Immature natural killer cell (primary cell): Measurements from ENCODE around the gene MET. TPM values are rescaled to one million over a fixed set of nuclear protein-coding genes. Genes with fewer than 3 reads are reported as not detected.

Experiments used
- DNase-seq, 3 donors: peaks; one replicate each; pipeline ENCODE4 v3.0.0; 2022; ENCODE audit warnings: mixed read lengths in 1 of 3
- H3K27ac Mint-ChIP-seq, 6 donors: one replicate each; pipeline ENCODE4 v1.8.0; 2020; ENCODE audit warnings: mixed read lengths in 6 of 6, mild to moderate bottlenecking in 5 of 6, inconsistent platforms in 4 of 6, moderate library complexity in 3 of 6
- H3K27me3 Mint-ChIP-seq, 3 donors: one replicate each; pipeline ENCODE4 v1.8.0; 2020 to 2021; ENCODE audit warnings: low read depth in 3 of 3, mild to moderate bottlenecking in 3 of 3, mixed read lengths in 3 of 3, moderate library complexity in 3 of 3, inconsistent platforms in 1 of 3
- H3K36me3 Mint-ChIP-seq, 3 donors: one replicate each; pipeline ENCODE4 v1.8.0; 2020; ENCODE audit warnings: mixed read lengths in 3 of 3, inconsistent platforms in 2 of 3, mild to moderate bottlenecking in 2 of 3
- H3K4me1 Mint-ChIP-seq, 2 donors: one replicate each; pipeline ENCODE4 v1.8.0; 2020; ENCODE audit warnings: inconsistent platforms in 2 of 2, mild to moderate bottlenecking in 2 of 2, mixed read lengths in 2 of 2, moderate library complexity in 1 of 2
- H3K4me3 Mint-ChIP-seq, 5 donors: one replicate each; pipeline ENCODE4 v1.8.0; 2020; ENCODE audit warnings: mild to moderate bottlenecking in 5 of 5, mixed read lengths in 5 of 5, inconsistent platforms in 3 of 5, moderate library complexity in 3 of 5
- H3K9me3 Mint-ChIP-seq, 6 donors: one replicate each; pipeline ENCODE4 v1.8.0; 2020; ENCODE audit warnings: mild to moderate bottlenecking in 6 of 6, mixed read lengths in 6 of 6, inconsistent platforms in 4 of 6, moderate library complexity in 3 of 6
- polyA plus RNA-seq, 3 donors: library from polyadenylated mRNA; unstranded; fragments of 300-500 nt; fragmentation: Illumina TruSeq; gene quantifications; one replicate each; pipeline ENCODE4 v1.2.3, GENCODE V29; 2021

The MET gene
- polyA plus RNA-seq, 3 donors from 2014 or later = not detected

- Mint-ChIP-seq H3K4me1 (no peaks in the 10 kb centered on the region), H3K27me3 (peaks cover 0 to 1% (median 1%) of the 10 kb centered on the region in 3 donors), H3K4me3 (no peak overlapping the region), H3K9me3 (no peaks in the 10 kb centered on the region), H3K36me3 (no peaks in the 10 kb centered on the region), H3K27ac (no peak overlapping the region)
- no peak for DNase-seq
Observed at GRCh38 chr7:116782177-116782711, 110.2 kb downstream of the MET start.

- no peak overlapping the region for H3K4me3 Mint-ChIP-seq
- H3K4me1 Mint-ChIP-seq = no peaks in the 10 kb centered on the region
- no peak for DNase-seq
- peaks cover 0 to 1% (median 1%) of the 10 kb centered on the region in 3 donors for H3K27me3 Mint-ChIP-seq
- H3K9me3 Mint-ChIP-seq = no peaks in the 10 kb centered on the region
- no peaks in the 10 kb centered on the region for H3K36me3 Mint-ChIP-seq
- H3K27ac Mint-ChIP-seq = no peak overlapping the region
Observed at GRCh38 chr7:116783666-116784318, 111.8 kb downstream of the MET start.

GRCh38 chr7:116784647-116785046, 112.7 kb downstream of the MET start:
- DNase-seq = no peak
- H3K27ac Mint-ChIP-seq = no peak overlapping the region
- H3K4me1 Mint-ChIP-seq = no peaks in the 10 kb centered on the region
- no peak overlapping the region for H3K4me3 Mint-ChIP-seq
- no peaks in the 10 kb centered on the region for H3K36me3 Mint-ChIP-seq
- H3K27me3 Mint-ChIP-seq = peaks cover 0 to 1% (median 1%) of the 10 kb centered on the region in 3 donors
- H3K9me3 Mint-ChIP-seq = no peaks in the 10 kb centered on the region

- no peaks in the 10 kb centered on the region for H3K9me3 Mint-ChIP-seq
- no peak overlapping the region for H3K4me3 Mint-ChIP-seq
- H3K4me1 Mint-ChIP-seq = no peaks in the 10 kb centered on the region
- no peak for DNase-seq
- H3K27ac Mint-ChIP-seq = no peak overlapping the region
- no peaks in the 10 kb centered on the region for H3K36me3 Mint-ChIP-seq
- peaks cover 0 to 1% (median under 1%) of the 10 kb centered on the region in 3 donors for H3K27me3 Mint-ChIP-seq
Observed at GRCh38 chr7:116785843-116786242, 113.8 kb downstream of the MET start.

- no peaks in the 10 kb centered on the region for H3K27me3 Mint-ChIP-seq
- H3K4me3 Mint-ChIP-seq = no peak overlapping the region
- no peaks in the 10 kb centered on the region for H3K9me3 Mint-ChIP-seq
- H3K4me1 Mint-ChIP-seq = no peaks in the 10 kb centered on the region
- no peaks in the 10 kb centered on the region for H3K36me3 Mint-ChIP-seq
- no peak for DNase-seq
- H3K27ac Mint-ChIP-seq = no peak overlapping the region
Observed at GRCh38 chr7:116786791-116787443, 114.9 kb downstream of the MET start.

- no peaks in the 10 kb centered on the region for H3K27me3 Mint-ChIP-seq
- DNase-seq = no peak
Observed at GRCh38 chr7:116787881-116788280, 115.9 kb downstream of the MET start.

GRCh38 chr7:116788572-116789197, 116.7 kb downstream of the MET start:
- Mint-ChIP-seq H3K27ac (no peak overlapping the region), H3K9me3 (no peaks in the 10 kb centered on the region), H3K4me1 (no peaks in the 10 kb centered on the region), H3K4me3 (no peak overlapping the region), H3K36me3 (no peaks in the 10 kb centered on the region), H3K27me3 (peaks cover 0 to 1% (median 0%) of the 10 kb centered on the region in 3 donors)
- DNase-seq = no peak

More at GRCh38 chr7:116787881-116788280, 115.9 kb downstream of the MET start:
- Mint-ChIP-seq H3K4me1 (no peaks in the 10 kb centered on the region), H3K27ac (no peak overlapping the region), H3K36me3 (no peaks in the 10 kb centered on the region), H3K9me3 (no peaks in the 10 kb centered on the region), H3K4me3 (no peak overlapping the region)

GRCh38 chr7:116790025-116790424, 118.0 kb downstream of the MET start:
- H3K9me3 Mint-ChIP-seq = no peaks in the 10 kb centered on the region
- H3K27ac Mint-ChIP-seq = no peak overlapping the region
- no peaks in the 10 kb centered on the region for H3K36me3 Mint-ChIP-seq
- H3K4me1 Mint-ChIP-seq = no peaks in the 10 kb centered on the region
- H3K4me3 Mint-ChIP-seq = no peak overlapping the region
- peaks cover 0 to 3% (median 3%) of the 10 kb centered on the region in 3 donors for H3K27me3 Mint-ChIP-seq
- DNase-seq = no peak

- DNase-seq = no peak
- Mint-ChIP-seq H3K9me3 (no peaks in the 10 kb centered on the region), H3K4me1 (no peaks in the 10 kb centered on the region), H3K27me3 (peaks cover 0 to 5% (median 3%) of the 10 kb centered on the region in 3 donors), H3K36me3 (no peaks in the 10 kb centered on the region), H3K4me3 (no peak overlapping the region), H3K27ac (no peak overlapping the region)
Observed at GRCh38 chr7:116792813-116793212, 120.8 kb downstream of the MET start.

GRCh38 chr7:116793795-116794340, 121.9 kb downstream of the MET start:
- Mint-ChIP-seq H3K9me3 (no peaks in the 10 kb centered on the region), H3K36me3 (no peaks in the 10 kb centered on the region), H3K4me1 (no peaks in the 10 kb centered on the region)

GRCh38 chr7:116796471-116796870, 124.5 kb downstream of the MET start:
- Mint-ChIP-seq H3K9me3 (no peaks in the 10 kb centered on the region), H3K27me3 (peaks cover 0 to 5% (median 3%) of the 10 kb centered on the region in 3 donors), H3K36me3 (no peaks in the 10 kb centered on the region), H3K27ac (no peak overlapping the region), H3K4me1 (no peaks in the 10 kb centered on the region), H3K4me3 (no peak overlapping the region)
- no peak for DNase-seq

More at GRCh38 chr7:116793795-116794340, 121.9 kb downstream of the MET start:
- Mint-ChIP-seq H3K27me3 (peaks cover 0 to 5% (median 3%) of the 10 kb centered on the region in 3 donors), H3K4me3 (no peak overlapping the region), H3K27ac (no peak overlapping the region)
- DNase-seq = no peak

- H3K4me3 Mint-ChIP-seq = no peak overlapping the region
- no peak overlapping the region for H3K27ac Mint-ChIP-seq
- no peaks in the 10 kb centered on the region for H3K36me3 Mint-ChIP-seq
- H3K9me3 Mint-ChIP-seq = no peaks in the 10 kb centered on the region
- H3K27me3 Mint-ChIP-seq = peaks cover 0 to 5% (median 3%) of the 10 kb centered on the region in 3 donors
- DNase-seq = no peak
- H3K4me1 Mint-ChIP-seq = no peaks in the 10 kb centered on the region
Observed at GRCh38 chr7:116797612-116798011, 125.6 kb downstream of the MET start.

- peaks cover 0 to 5% (median 3%) of the 10 kb centered on the region in 3 donors for H3K27me3 Mint-ChIP-seq
- no peaks in the 10 kb centered on the region for H3K36me3 Mint-ChIP-seq
- DNase-seq = no peak
- H3K9me3 Mint-ChIP-seq = no peaks in the 10 kb centered on the region
- H3K4me1 Mint-ChIP-seq = no peaks in the 10 kb centered on the region
- H3K4me3 Mint-ChIP-seq = no peak overlapping the region
- H3K27ac Mint-ChIP-seq = no peak overlapping the region
Observed at GRCh38 chr7:116798232-116798631, 126.2 kb downstream of the MET start.

GRCh38 chr7:116799916-116800315, 127.9 kb downstream of the MET start:
- no peaks in the 10 kb centered on the region for H3K4me1 Mint-ChIP-seq
- no peak overlapping the region for H3K27ac Mint-ChIP-seq
- no peaks in the 10 kb centered on the region for H3K36me3 Mint-ChIP-seq
- no peak overlapping the region for H3K4me3 Mint-ChIP-seq
- DNase-seq = no peak
- H3K27me3 Mint-ChIP-seq = peaks cover 0 to 3% (median 0%) of the 10 kb centered on the region in 3 donors
- H3K9me3 Mint-ChIP-seq = no peaks in the 10 kb centered on the region
